ENCODE data around the gene PNPLA7. TPM values are rescaled to one million over a fixed set of nuclear protein-coding genes. Genes with fewer than 3 reads are reported as not detected.

PNPLA7 gene
- total RNA-seq, 1 donor from 2014 or later, result 9.0 TPM

- no peaks in the 10 kb centered on the region for H3K36me3 ChIP-seq
- peaks cover 12% of the 10 kb centered on the region for H3K27me3 ChIP-seq (ENCODE audit: low read depth)
- intact Hi-C loops (cut with micrococcal nuclease), result no loop called here
- peak; percentile 7 for DNase-seq
- no peak overlapping the region for H3K27ac ChIP-seq (replicated peaks)
- TF ChIP-seq CTCF (IDR thresholded peaks at IDR 0.05; ENCODE audit: borderline replicate concordance), result no peak
- H3K4me1 ChIP-seq, result peaks cover 9% of the 10 kb centered on the region
- no peaks in the 10 kb centered on the region for H3K9me3 ChIP-seq (replicated peaks)
- no peak overlapping the region for H3K4me3 ChIP-seq
These were observed 114.8 kb downstream of the PNPLA7 start for GRCh38 chr9:137435381-137435891.

GRCh38 chr9:137434498-137435380 is 115.5 kb downstream of the PNPLA7 start:
- no peaks in the 10 kb centered on the region for H3K36me3 ChIP-seq
- no peaks in the 10 kb centered on the region for H3K9me3 ChIP-seq (replicated peaks)
- TF ChIP-seq CTCF (IDR thresholded peaks at IDR 0.05; ENCODE audit: borderline replicate concordance), result no peak
- H3K4me3 ChIP-seq, result no peak overlapping the region
- H3K27me3 ChIP-seq (ENCODE audit: low read depth), result peaks cover 12% of the 10 kb centered on the region
- intact Hi-C loops (cut with micrococcal nuclease), result no loop called here
- H3K27ac ChIP-seq (replicated peaks), result no peak overlapping the region
- peaks cover 9% of the 10 kb centered on the region for H3K4me1 ChIP-seq
- DNase-seq, result peak; percentile 9

- Histone ChIP-seq H3K4me1 (peaks cover 3% of the 10 kb centered on the region), H3K27ac (replicated peaks) (no peak overlapping the region), H3K9me3 (replicated peaks) (no peaks in the 10 kb centered on the region), H3K36me3 (no peaks in the 10 kb centered on the region), H3K4me3 (no peak overlapping the region), H3K27me3 (ENCODE audit: low read depth) (peaks cover 5% of the 10 kb centered on the region)
- TF ChIP-seq CTCF (IDR thresholded peaks at IDR 0.05; ENCODE audit: borderline replicate concordance), result no peak
- intact Hi-C loops (cut with micrococcal nuclease), result no loop called here
- peak; percentile 11 for DNase-seq
These were observed 116.2 kb downstream of the PNPLA7 start for GRCh38 chr9:137433916-137434431.

GRCh38 chr9:137433349-137433915 is 116.8 kb downstream of the PNPLA7 start:
- TF ChIP-seq CTCF (IDR thresholded peaks at IDR 0.05; ENCODE audit: borderline replicate concordance), result no peak
- intact Hi-C loops (cut with micrococcal nuclease), result no loop called here
- Histone ChIP-seq H3K4me1 (no peaks in the 10 kb centered on the region), H3K4me3 (no peak overlapping the region), H3K36me3 (no peaks in the 10 kb centered on the region), H3K27me3 (ENCODE audit: low read depth) (no peaks in the 10 kb centered on the region), H3K27ac (replicated peaks) (no peak overlapping the region), H3K9me3 (replicated peaks) (no peaks in the 10 kb centered on the region)
- no peak for DNase-seq

GRCh38 chr9:137432687-137433348 is 117.4 kb downstream of the PNPLA7 start:
- Histone ChIP-seq H3K4me3 (no peak overlapping the region), H3K36me3 (no peaks in the 10 kb centered on the region), H3K27ac (replicated peaks) (no peak overlapping the region), H3K27me3 (ENCODE audit: low read depth) (no peaks in the 10 kb centered on the region), H3K9me3 (replicated peaks) (no peaks in the 10 kb centered on the region), H3K4me1 (no peaks in the 10 kb centered on the region)
- no peak for TF ChIP-seq CTCF (IDR thresholded peaks at IDR 0.05; ENCODE audit: borderline replicate concordance)
- intact Hi-C loops (cut with micrococcal nuclease), result no loop called here
- no peak for DNase-seq
